CD8-positive, alpha-beta memory T cell (primary cell): ENCODE results near the gene WBP2NL. TPM values are rescaled to one million over a fixed set of nuclear protein-coding genes. Genes with fewer than 3 reads are reported as not detected.

Experiments
- CTCF ChIA-PET: fragments of 350-600 bp; sonication (Branson Sonifier 250); formaldehyde crosslinking; loops from one replicate; lab custom pipeline; 2021; ENCODE audit warnings: antibody characterized with exemption; lab: Charles Lee
- POLR2A ChIA-PET: fragments of 350-600 bp; sonication (Branson Sonifier 250); formaldehyde crosslinking; loops from one replicate; lab custom pipeline; 2021; ENCODE audit warnings: antibody characterized with exemption; lab: Charles Lee
- DNase-seq, 5 donors: peaks; one replicate each; pipeline versions ENCODE4 v3.0.0 to v3.0.0-alpha.2; 2020 to 2022; ENCODE audit warnings: mixed read lengths in 1 of 5
- H3K27ac ChIP-seq: one replicate; pipeline ENCODE4 v1.7.0; 2013; ENCODE audit warnings: low read depth, mild to moderate bottlenecking, low read length, moderate library complexity
- H3K27me3 ChIP-seq: 2 replicates; pipeline ENCODE4 v1.7.0; 2013; ENCODE audit warnings: low read length, mild to moderate bottlenecking; ENCODE audit not compliant: insufficient read depth, poor library complexity, severe bottlenecking
- H3K36me3 ChIP-seq: 2 replicates; pipeline ENCODE4 v1.7.0; 2013; ENCODE audit warnings: mild to moderate bottlenecking, low read length, moderate library complexity; ENCODE audit not compliant: insufficient read depth
- H3K4me1 ChIP-seq: 2 replicates; pipeline ENCODE4 v1.7.0; 2013; ENCODE audit warnings: mild to moderate bottlenecking, low read length, moderate library complexity; ENCODE audit not compliant: insufficient read depth
- H3K4me3 ChIP-seq: 2 replicates; pipeline ENCODE4 v1.7.0; 2013; ENCODE audit warnings: mild to moderate bottlenecking, low read length
- H3K9me3 ChIP-seq: 2 replicates; pipeline ENCODE4 v1.7.0; 2013; ENCODE audit warnings: mild to moderate bottlenecking, low read length
- H3K27ac Mint-ChIP-seq, 8 donors: one replicate each; pipeline ENCODE4 v1.8.0; 2020 to 2021; ENCODE audit warnings: mixed read lengths in 8 of 8, mild to moderate bottlenecking in 6 of 8, inconsistent platforms in 3 of 8, moderate library complexity in 3 of 8
- H3K27me3 Mint-ChIP-seq, 2 donors: one replicate each; pipeline ENCODE4 v1.8.0; 2020 to 2021; ENCODE audit warnings: mixed read lengths in 2 of 2, mild to moderate bottlenecking in 1 of 2, moderate library complexity in 1 of 2
- H3K36me3 Mint-ChIP-seq, 3 donors: one replicate each; pipeline ENCODE4 v1.8.0; 2020 to 2021; ENCODE audit warnings: mixed read lengths in 3 of 3, inconsistent platforms in 1 of 3, mild to moderate bottlenecking in 1 of 3
- H3K4me1 Mint-ChIP-seq, 3 donors: one replicate each; pipeline ENCODE4 v1.8.0; 2020 to 2021; ENCODE audit warnings: mixed read lengths in 3 of 3, inconsistent platforms in 1 of 3, mild to moderate bottlenecking in 1 of 3
- H3K4me3 Mint-ChIP-seq, 7 donors: one replicate each; pipeline ENCODE4 v1.8.0; 2020 to 2021; ENCODE audit warnings: mixed read lengths in 7 of 7, mild to moderate bottlenecking in 6 of 7, moderate library complexity in 4 of 7, inconsistent platforms in 2 of 7
- H3K9me3 Mint-ChIP-seq, 5 donors: one replicate each; pipeline ENCODE4 v1.8.0; 2020 to 2022; ENCODE audit warnings: mixed read lengths in 5 of 5, mild to moderate bottlenecking in 3 of 5, moderate library complexity in 2 of 5, inconsistent platforms in 1 of 5
- polyA plus RNA-seq: library from polyadenylated mRNA; unstranded; fragments of 300-500 nt; fragmentation: Illumina TruSeq; gene quantifications from one replicate; pipeline ENCODE4 v1.2.3, GENCODE V29; 2021
- total RNA-seq, 2 experiments: library from RNA; stranded (reverse); gene quantifications; one replicate each; pipeline ENCODE4 v1.2.3, GENCODE V29; 2021

Gene WBP2NL
- total and polyA plus RNA-seq, 3 experiments from 2014 or later, result 0.66 to 0.82 (median 0.70) TPM

DNA sequence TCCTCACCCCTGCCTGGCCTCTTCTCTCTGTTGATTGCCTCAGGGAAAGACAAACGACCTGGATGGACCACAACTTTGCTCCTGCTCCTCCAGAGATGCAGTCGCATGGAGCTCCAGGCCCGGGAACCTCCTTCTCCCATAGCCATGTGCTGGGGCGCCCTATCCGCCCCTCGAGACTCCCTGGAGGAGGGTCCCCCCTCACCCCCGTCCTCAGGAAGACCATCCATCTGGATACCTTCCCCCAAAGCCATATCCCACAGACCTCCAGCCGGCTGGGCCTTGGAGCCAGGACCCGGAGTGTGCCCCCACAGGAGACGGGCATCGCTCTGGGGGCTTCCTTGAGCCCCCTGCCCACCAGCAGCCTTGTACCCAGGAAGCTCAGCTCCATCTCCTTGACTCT is 27.2 kb upstream of the WBP2NL start:
- Histone ChIP-seq H3K27me3 (peaks cover 16% of the 10 kb centered on the region), H3K4me1 (no peaks in the 10 kb centered on the region), H3K36me3 (no peaks in the 10 kb centered on the region), H3K9me3 (no peaks in the 10 kb centered on the region), H3K4me3 (no peak overlapping the region), H3K27ac (no peak overlapping the region)
- ChIA-PET CTCF (interaction anchor here (1.0 kb wide), 1 partner anchor 119 kb away, joined by 3 read pairs; the partner anchor contains the start of gene NDUFA6), POLR2A (no interaction called here)
- Mint-ChIP-seq H3K27me3 (peaks cover 16 to 41% of the 10 kb centered on the region in 2 donors), H3K9me3 (no peaks in the 10 kb centered on the region), H3K27ac (no peak overlapping the region), H3K4me3 (no peak overlapping the region), H3K4me1 (peaks cover 4 to 8% (median 5%) of the 10 kb centered on the region in 3 donors), H3K36me3 (no peaks in the 10 kb centered on the region)
- no peak for DNase-seq

- peaks cover 32 to 69% of the 10 kb centered on the region in 2 donors for H3K27me3 Mint-ChIP-seq
- H3K27ac Mint-ChIP-seq, result no peak overlapping the region
- no peaks in the 10 kb centered on the region for H3K9me3 Mint-ChIP-seq
- no peaks in the 10 kb centered on the region for H3K36me3 Mint-ChIP-seq
- H3K4me3 Mint-ChIP-seq, result peak overlapping the region in 1 of 7 donors; percentile 60
- Histone ChIP-seq H3K27me3 (peaks cover 25% of the 10 kb centered on the region), H3K4me3 (no peak overlapping the region), H3K27ac (no peak overlapping the region), H3K4me1 (peaks cover 4% of the 10 kb centered on the region), H3K9me3 (no peaks in the 10 kb centered on the region), H3K36me3 (no peaks in the 10 kb centered on the region)
- POLR2A ChIA-PET, result no interaction called here
- H3K4me1 Mint-ChIP-seq, result peaks cover 4 to 12% (median 8%) of the 10 kb centered on the region in 3 donors
- no peak for DNase-seq
- CTCF ChIA-PET, result interaction anchor here (1.5 kb wide), 1 partner anchor 17 kb away, joined by 4 read pairs; no protein-coding TSS in a partner anchor
These were observed 23.8 kb upstream of the WBP2NL start for GRCh38 chr22:41974691-41975290.

- Histone ChIP-seq H3K36me3 (no peaks in the 10 kb centered on the region), H3K27me3 (peaks cover 25% of the 10 kb centered on the region), H3K27ac (no peak overlapping the region), H3K9me3 (no peaks in the 10 kb centered on the region), H3K4me1 (peaks cover 4% of the 10 kb centered on the region), H3K4me3 (no peak overlapping the region)
- Mint-ChIP-seq H3K36me3 (no peaks in the 10 kb centered on the region), H3K27me3 (peaks cover 32 to 67% of the 10 kb centered on the region in 2 donors), H3K4me1 (peaks cover 4 to 12% (median 8%) of the 10 kb centered on the region in 3 donors), H3K9me3 (no peaks in the 10 kb centered on the region), H3K4me3 (peak overlapping the region; percentile 21 to 91 (median 72)), H3K27ac (no peak overlapping the region)
- POLR2A ChIA-PET, result no interaction called here
- CTCF ChIA-PET, result interaction anchor here (1.5 kb wide), 1 partner anchor 17 kb away, joined by 4 read pairs; no protein-coding TSS in a partner anchor
- DNase-seq, result no peak
These were observed 23.1 kb upstream of the WBP2NL start for GRCh38 chr22:41975299-41976069.

DNA sequence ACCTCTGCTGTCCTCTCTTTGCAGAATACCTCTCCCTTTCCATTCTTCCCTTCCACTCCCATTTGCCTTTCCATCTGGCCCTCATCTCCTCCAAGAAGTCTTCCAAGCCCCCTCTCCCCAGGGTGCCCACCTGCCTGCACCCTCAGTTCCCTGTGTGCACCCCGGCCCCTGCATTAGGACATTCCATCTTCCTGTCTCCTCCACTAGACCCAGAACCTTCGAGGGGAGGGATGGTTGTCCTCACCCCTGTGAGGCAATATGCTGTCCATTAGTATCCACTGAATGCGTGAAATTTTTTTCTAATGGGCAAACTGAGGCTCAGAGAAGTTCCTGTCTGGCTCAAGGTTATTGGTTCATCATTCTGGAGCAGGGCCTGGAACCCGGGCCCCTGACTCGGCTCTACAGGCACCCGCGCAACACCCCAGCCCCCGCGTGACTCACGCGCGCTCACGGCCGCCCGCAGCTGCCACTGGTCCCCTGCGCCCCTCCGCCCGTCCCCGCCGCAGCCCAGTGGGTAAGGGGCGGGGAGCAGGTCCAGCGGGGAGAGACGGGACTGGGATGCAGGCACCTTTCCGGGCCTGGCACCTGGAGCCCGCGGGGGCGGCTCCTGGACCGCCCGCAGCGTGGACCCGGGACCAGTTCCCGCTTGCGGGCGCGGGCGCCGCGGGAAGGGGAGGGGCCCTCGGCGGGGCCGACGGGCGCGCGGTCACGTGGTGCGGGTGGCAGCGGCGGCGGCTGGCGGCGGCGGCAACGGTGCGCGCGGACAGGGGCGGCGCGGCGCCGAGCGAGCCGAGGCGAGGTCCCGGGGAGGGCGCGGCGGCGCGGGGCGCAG is 22.3 kb upstream of the WBP2NL start:
- H3K27me3 Mint-ChIP-seq, result peaks cover 30 to 60% of the 10 kb centered on the region in 2 donors

GRCh38 chr22:41976961-41977566 is 21.5 kb upstream of the WBP2NL start:
- no peak overlapping the region for H3K27ac Mint-ChIP-seq
- no peak for DNase-seq
- H3K27ac ChIP-seq, result no peak overlapping the region
- no peaks in the 10 kb centered on the region for H3K9me3 Mint-ChIP-seq
- H3K4me1 ChIP-seq, result peaks cover 4% of the 10 kb centered on the region
- peak overlapping the region in 6 of 7 donors; percentile 24 to 88 (median 60) for H3K4me3 Mint-ChIP-seq
- peak overlapping the region; percentile 43 for H3K4me3 ChIP-seq
- peaks cover 4 to 12% (median 8%) of the 10 kb centered on the region in 3 donors for H3K4me1 Mint-ChIP-seq
- peaks cover 30 to 58% of the 10 kb centered on the region in 2 donors for H3K27me3 Mint-ChIP-seq
- ChIA-PET POLR2A (no interaction called here), CTCF (interaction anchor here (1.4 kb wide), 1 partner anchor 9 kb away, joined by 3 read pairs; no protein-coding TSS in a partner anchor)
- no peaks in the 10 kb centered on the region for H3K36me3 ChIP-seq
- H3K36me3 Mint-ChIP-seq, result no peaks in the 10 kb centered on the region
- H3K27me3 ChIP-seq, result peaks cover 25% of the 10 kb centered on the region
- no peaks in the 10 kb centered on the region for H3K9me3 ChIP-seq

More for the DNA sequence above, 22.3 kb upstream of the WBP2NL start:
- Mint-ChIP-seq H3K4me1 (peaks cover 4 to 12% (median 8%) of the 10 kb centered on the region in 3 donors), H3K27ac (peak overlapping the region in 1 of 8 donors; percentile 20), H3K36me3 (no peaks in the 10 kb centered on the region), H3K4me3 (peak overlapping the region; percentile 58 to 91 (median 72)), H3K9me3 (no peaks in the 10 kb centered on the region)
- Histone ChIP-seq H3K27ac (no peak overlapping the region), H3K36me3 (no peaks in the 10 kb centered on the region), H3K27me3 (peaks cover 25% of the 10 kb centered on the region), H3K4me3 (no peak overlapping the region), H3K9me3 (no peaks in the 10 kb centered on the region), H3K4me1 (peaks cover 4% of the 10 kb centered on the region)
- DNase-seq, result peak; percentile 22 to 54 (median 26)
- CTCF ChIA-PET, result interaction anchor here (1.5 kb wide), 1 partner anchor 18 kb away, joined by 4 read pairs; no protein-coding TSS in a partner anchor
- POLR2A ChIA-PET, result no interaction called here

DNA sequence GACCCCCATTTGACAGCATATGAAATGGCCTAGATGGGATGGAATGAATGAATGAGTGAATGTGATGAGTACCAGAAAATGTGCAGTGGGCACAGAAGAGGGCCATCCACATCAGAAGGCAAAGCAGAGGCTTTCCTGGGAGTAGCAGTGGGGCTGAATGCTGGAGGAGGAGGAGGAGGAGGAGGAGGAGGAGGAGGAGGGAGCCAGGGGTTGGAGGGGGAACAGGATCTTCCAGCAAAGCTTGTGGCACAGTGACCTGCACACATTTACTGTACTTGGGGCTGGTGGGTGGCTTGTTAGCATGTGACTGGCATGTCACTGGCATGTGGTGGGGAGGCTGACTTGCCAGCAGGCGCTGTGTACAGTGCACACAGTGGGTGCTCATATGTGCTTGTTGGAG is 19.9 kb upstream of the WBP2NL start:
- Mint-ChIP-seq H3K27ac (peak overlapping the region in 1 of 8 donors; percentile 61), H3K27me3 (peaks cover 28 to 49% of the 10 kb centered on the region in 2 donors), H3K9me3 (no peaks in the 10 kb centered on the region), H3K4me3 (peak overlapping the region in 2 of 7 donors; percentile 7 to 30), H3K36me3 (no peaks in the 10 kb centered on the region), H3K4me1 (peaks cover 4 to 12% (median 8%) of the 10 kb centered on the region in 3 donors)
- no peak overlapping the region for H3K27ac ChIP-seq
- no peak overlapping the region for H3K4me3 ChIP-seq
- H3K9me3 ChIP-seq, result no peaks in the 10 kb centered on the region
- H3K36me3 ChIP-seq, result no peaks in the 10 kb centered on the region
- ChIA-PET POLR2A (no interaction called here), CTCF (no interaction called here)
- H3K4me1 ChIP-seq, result peaks cover 4% of the 10 kb centered on the region
- H3K27me3 ChIP-seq, result peaks cover 18% of the 10 kb centered on the region
- no peak for DNase-seq

DNA sequence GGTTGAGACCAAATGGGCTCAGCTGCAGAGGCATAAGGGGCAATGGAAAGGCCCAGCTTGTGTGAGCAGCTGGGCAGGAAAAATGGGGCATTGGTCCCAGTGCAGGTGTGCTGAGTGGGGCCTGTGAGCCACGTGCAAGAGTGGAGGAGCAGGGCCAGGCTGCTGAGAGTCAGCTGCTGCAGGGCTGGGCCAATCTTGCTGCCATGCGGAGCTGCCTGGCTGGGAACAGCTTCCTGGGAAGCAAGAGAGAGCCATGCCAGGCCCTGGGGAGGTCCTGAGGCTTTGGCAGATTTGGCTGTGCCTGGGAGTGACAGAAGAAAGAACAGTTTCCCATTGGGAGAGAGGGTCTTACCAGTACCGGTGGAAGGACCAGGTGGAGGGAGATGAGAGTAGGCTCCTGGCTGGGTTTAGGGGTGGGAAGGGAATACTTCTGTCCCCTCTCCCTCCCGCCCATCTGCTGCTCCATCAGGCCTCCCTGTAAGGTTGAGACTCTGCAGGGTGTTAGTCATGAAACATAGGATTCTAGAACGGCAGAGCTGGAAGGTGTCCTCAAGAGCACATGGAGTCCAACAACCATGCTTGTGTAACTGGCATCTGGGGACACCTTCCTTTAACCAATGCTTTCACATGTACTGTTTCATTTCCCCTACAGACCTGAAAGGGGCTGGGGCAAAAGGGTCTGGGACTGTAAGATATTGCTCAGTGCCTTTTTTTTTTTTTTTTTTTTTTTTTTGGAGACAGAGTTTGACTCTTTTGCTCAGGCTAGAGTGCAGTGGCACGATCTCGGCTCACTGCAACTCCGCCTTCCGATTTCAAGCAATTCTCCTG is 19.0 kb upstream of the WBP2NL start:
- Mint-ChIP-seq H3K36me3 (no peaks in the 10 kb centered on the region), H3K27ac (no peak overlapping the region), H3K4me1 (peaks cover 4 to 12% (median 8%) of the 10 kb centered on the region in 3 donors), H3K27me3 (peaks cover 28 to 48% of the 10 kb centered on the region in 2 donors), H3K4me3 (no peak overlapping the region), H3K9me3 (no peaks in the 10 kb centered on the region)
- Histone ChIP-seq H3K27ac (no peak overlapping the region), H3K36me3 (no peaks in the 10 kb centered on the region), H3K27me3 (peaks cover 18% of the 10 kb centered on the region), H3K4me3 (no peak overlapping the region), H3K9me3 (no peaks in the 10 kb centered on the region), H3K4me1 (peaks cover 4% of the 10 kb centered on the region)
- DNase-seq, result no peak
- ChIA-PET POLR2A (no interaction called here), CTCF (no interaction called here)
